Aorta (tissue), 5 donors: ENCODE data around the gene LRSAM1. TPM values are rescaled to one million over a fixed set of nuclear protein-coding genes. Genes with fewer than 3 reads are reported as not detected.

Source experiments
- ATAC-seq: fragments of 200-7000 bp; cut with Tn5 transposase; one replicate; pipeline ENCODE4 v1.9.1; 2022; ENCODE audit warnings: moderate library complexity; ENCODE audit not compliant: low FRiP score
- DNase-seq, 2 donors: peaks; one replicate each; pipeline ENCODE4 v3.0.0-alpha.2; 2020
- H3K27ac ChIP-seq, 2 donors: one replicate each; pipeline ENCODE4 v1.5.1; 2013; ENCODE audit warnings: low read length in 2 of 2, mild to moderate bottlenecking in 2 of 2, moderate library complexity in 2 of 2, control low read depth in 1 of 2, inconsistent platforms in 1 of 2, low read depth in 1 of 2
- H3K27me3 ChIP-seq, 2 donors: one replicate each; pipeline ENCODE4 v1.6.1; 2013; ENCODE audit warnings: control low read depth in 1 of 2, low read length in 1 of 2, mild to moderate bottlenecking in 1 of 2, moderate library complexity in 1 of 2; ENCODE audit not compliant: insufficient read depth in 2 of 2, control insufficient read depth in 1 of 2
- H3K36me3 ChIP-seq, 2 donors: one replicate each; pipeline ENCODE4 v1.6.1; 2013; ENCODE audit warnings: control low read depth in 1 of 2, low read length in 1 of 2, mild to moderate bottlenecking in 1 of 2; ENCODE audit not compliant: insufficient read depth in 2 of 2, control insufficient read depth in 1 of 2
- H3K4me1 ChIP-seq, 2 donors: one replicate each; pipeline ENCODE4 v1.6.1; 2013; ENCODE audit warnings: low read length in 2 of 2, control low read depth in 1 of 2, mild to moderate bottlenecking in 1 of 2, moderate library complexity in 1 of 2; ENCODE audit not compliant: insufficient read depth in 2 of 2, control insufficient read depth in 1 of 2
- H3K4me3 ChIP-seq, 2 donors: one replicate each; pipeline ENCODE4 v1.5.1; 2013; ENCODE audit warnings: low read length in 2 of 2, control low read depth in 1 of 2, mild to moderate bottlenecking in 1 of 2
- H3K9me3 ChIP-seq: one replicate; pipeline ENCODE4 v1.6.1; 2013; ENCODE audit warnings: mild to moderate bottlenecking, low read length; ENCODE audit not compliant: control insufficient read depth
- WGBS, 2 donors: extraction: QIAGEN DNeasy Blood & Tissue Kit; methylation state at CpG; one replicate each; pipeline ENCODE4 v1.1.7; 2013; 5-methylcytosine and 5-hydroxymethylcytosine counted together
- intact Hi-C, 2 donors: fragments of 100-400 bp; cut with DNase I; formaldehyde crosslinking; loops; one replicate each; pipeline versions ENCODE4 v1.14.2 to v1.15.0; 2022
- polyA plus RNA-seq, 2 donors: library from polyadenylated mRNA; stranded (reverse); fragments of 200-250 nt; gene quantifications; one replicate each; pipeline ENCODE4 v1.2.3, GENCODE V29; 2013
- total RNA-seq, 2 donors: library from RNA; stranded (reverse); fragmentation: NEBNext Ultra II Directional; extraction: Animal tissue kit (Norgen Biotek cat#: 25700); gene quantifications; one replicate each; pipeline ENCODE4 v1.2.1, GENCODE V29; 2021
- donor health status: healthy with polysubstance abuse.
- donor health status: Bipolar disorder and iron deficiency.
- donor health status: DM: no; HTN: no; CAD: no.
- donor health status: DM: no; HTN: no; CAD: no.
- donor health status: DM: yes; HTN: yes; CAD: no.

The LRSAM1 gene
- total and polyA plus RNA-seq, 4 donors = 9.3 to 38.8 (median 22.0) TPM

GRCh38 chr9:127508901-127509260 lies 57.6 kb downstream of the LRSAM1 start:
- no peaks in the 10 kb centered on the region for H3K27me3 ChIP-seq
- H3K4me3 ChIP-seq = no peak overlapping the region
- DNase-seq (no peak), ATAC-seq (no peak)
- H3K36me3 ChIP-seq = no peaks in the 10 kb centered on the region
- no peaks in the 10 kb centered on the region for H3K9me3 ChIP-seq
- no peak overlapping the region for H3K27ac ChIP-seq
- intact Hi-C loops = loop anchor here (10.0 kb wide), 3 partner anchors 216 to 416 kb away; partner anchors contain the start of gene TOR2A (in 1 of the 2)
- WGBS, 2 donors = 86 to 89% methylated on average over 18 to 19 of the region's 19 CpGs
- H3K4me1 ChIP-seq = no peaks in the 10 kb centered on the region

- Histone ChIP-seq H3K9me3 (no peaks in the 10 kb centered on the region), H3K27me3 (no peaks in the 10 kb centered on the region), H3K4me3 (no peak overlapping the region), H3K4me1 (no peaks in the 10 kb centered on the region), H3K27ac (peak overlapping the region in 1 of 2 donors; percentile 25), H3K36me3 (no peaks in the 10 kb centered on the region)
- WGBS, 2 donors = 44 to 50% methylated on average over 13 of the region's 13 CpGs
- ATAC-seq = no peak
- intact Hi-C loops = loop anchor here (10.0 kb wide), 3 partner anchors 215 to 415 kb away; partner anchors contain the start of gene TOR2A (in 1 of the 2)
- DNase-seq = no peak
These were observed 58.1 kb downstream of the LRSAM1 start for GRCh38 chr9:127509261-127509954.

- H3K4me3 ChIP-seq = no peak overlapping the region
- WGBS, 2 donors = 39 to 45% methylated on average over 15 of the region's 15 CpGs
- no peaks in the 10 kb centered on the region for H3K36me3 ChIP-seq
- intact Hi-C loops = loop anchor here (10.0 kb wide), 3 partner anchors 215 to 415 kb away; partner anchors contain the start of gene TOR2A (in 1 of the 2)
- peak overlapping the region in 1 of 2 donors; percentile 25 for H3K27ac ChIP-seq
- no peak for ATAC-seq
- H3K9me3 ChIP-seq = no peaks in the 10 kb centered on the region
- H3K27me3 ChIP-seq = no peaks in the 10 kb centered on the region
- no peaks in the 10 kb centered on the region for H3K4me1 ChIP-seq
- no peak for DNase-seq
These were observed 58.6 kb downstream of the LRSAM1 start for GRCh38 chr9:127509955-127510299.

DNA sequence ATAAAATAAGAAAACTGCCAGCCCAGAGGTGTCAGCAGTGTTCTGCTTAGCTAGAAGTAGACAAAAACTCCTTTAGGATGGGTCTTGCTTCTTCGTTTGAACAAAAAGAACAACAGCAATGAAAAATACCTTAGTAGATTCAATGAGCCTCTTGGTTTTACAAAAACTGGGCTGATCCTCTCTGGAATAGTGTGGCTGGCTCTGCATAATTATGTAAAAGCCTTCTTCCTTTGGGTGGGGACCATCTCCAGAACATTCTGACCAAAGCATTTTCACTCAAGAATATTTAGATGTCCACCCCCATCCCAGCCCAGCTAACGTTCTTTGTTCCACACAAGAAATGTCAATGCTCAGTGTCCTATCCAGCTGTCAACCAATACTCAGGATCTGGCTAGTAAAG lies 63.2 kb downstream of the LRSAM1 start:
- Histone ChIP-seq H3K36me3 (peaks cover 0 to 4% of the 10 kb centered on the region in 2 donors), H3K9me3 (no peaks in the 10 kb centered on the region), H3K27me3 (no peaks in the 10 kb centered on the region), H3K27ac (no peak overlapping the region), H3K4me1 (no peaks in the 10 kb centered on the region), H3K4me3 (no peak overlapping the region)
- no peak for DNase-seq
- ATAC-seq = no peak
- intact Hi-C loops = no loop called here
- WGBS, 2 donors = 59 to 62% methylated on average over 2 of the region's 2 CpGs

- no peak for ATAC-seq
- H3K27me3 ChIP-seq = no peaks in the 10 kb centered on the region
- H3K9me3 ChIP-seq = no peaks in the 10 kb centered on the region
- H3K4me1 ChIP-seq = no peaks in the 10 kb centered on the region
- intact Hi-C loops = no loop called here
- no peak overlapping the region for H3K4me3 ChIP-seq
- 87 to 90% methylated on average over 26 of the region's 26 CpGs for WGBS, 2 donors
- H3K36me3 ChIP-seq = peaks cover 0 to 4% of the 10 kb centered on the region in 2 donors
- DNase-seq = peak in 1 of 2 donors; percentile 67
- no peak overlapping the region for H3K27ac ChIP-seq
These were observed 65.7 kb downstream of the LRSAM1 start for GRCh38 chr9:127516835-127517607.

GRCh38 chr9:127517620-127518019 lies 66.3 kb downstream of the LRSAM1 start:
- no peaks in the 10 kb centered on the region for H3K27me3 ChIP-seq
- intact Hi-C loops = no loop called here
- no peaks in the 10 kb centered on the region for H3K4me1 ChIP-seq
- peaks cover 0 to 4% of the 10 kb centered on the region in 2 donors for H3K36me3 ChIP-seq
- WGBS, 2 donors = 94 to 95% methylated on average over 11 of the region's 11 CpGs
- no peaks in the 10 kb centered on the region for H3K9me3 ChIP-seq
- ATAC-seq (no peak), DNase-seq (peak in 1 of 2 donors; percentile 73)
- H3K4me3 ChIP-seq = no peak overlapping the region
- H3K27ac ChIP-seq = no peak overlapping the region

DNA sequence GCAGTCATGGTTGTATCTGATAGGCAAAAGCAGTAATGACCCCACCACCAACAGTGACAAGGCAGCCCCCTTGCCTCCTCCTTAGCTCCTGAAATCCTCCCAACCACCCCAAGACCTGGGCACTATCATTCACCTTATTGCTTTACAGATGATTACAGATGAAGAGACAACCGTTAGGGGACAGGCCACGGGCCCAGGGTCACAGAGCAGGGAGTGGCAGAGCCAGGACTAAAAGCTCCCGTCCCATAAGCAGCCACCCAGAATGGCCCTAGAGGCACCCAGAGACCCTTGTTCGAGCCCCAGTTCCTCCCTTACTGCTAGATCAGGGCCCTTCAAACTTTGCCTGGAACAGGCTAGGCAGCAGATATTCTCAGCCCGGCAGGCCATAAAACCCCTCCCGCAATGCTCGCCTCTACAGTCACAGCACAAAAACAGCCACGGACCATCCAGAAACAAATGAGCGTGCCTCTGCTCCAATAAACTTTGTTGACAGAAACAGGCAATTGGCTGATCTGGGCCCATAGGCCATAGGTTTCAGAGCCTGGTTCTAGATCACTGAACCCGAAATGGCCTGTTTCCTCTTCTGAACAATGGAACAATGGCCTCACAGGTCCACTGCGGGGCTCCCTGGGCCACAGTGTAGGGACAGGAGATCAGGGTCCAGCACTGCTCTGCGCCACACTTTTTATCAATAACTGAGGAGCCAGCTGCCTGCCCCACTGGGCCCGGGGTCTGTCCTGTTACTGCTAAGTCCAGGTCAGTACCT lies 67.0 kb downstream of the LRSAM1 start:
- ATAC-seq (no peak), DNase-seq (peak in 1 of 2 donors; percentile 62)
- 90 to 91% methylated on average over 13 of the region's 13 CpGs for WGBS, 2 donors
- H3K4me3 ChIP-seq = no peak overlapping the region
- H3K27me3 ChIP-seq = no peaks in the 10 kb centered on the region
- no peaks in the 10 kb centered on the region for H3K9me3 ChIP-seq
- no peaks in the 10 kb centered on the region for H3K4me1 ChIP-seq
- H3K27ac ChIP-seq = no peak overlapping the region
- intact Hi-C loops = no loop called here
- peaks cover 0 to 4% of the 10 kb centered on the region in 2 donors for H3K36me3 ChIP-seq

DNA sequence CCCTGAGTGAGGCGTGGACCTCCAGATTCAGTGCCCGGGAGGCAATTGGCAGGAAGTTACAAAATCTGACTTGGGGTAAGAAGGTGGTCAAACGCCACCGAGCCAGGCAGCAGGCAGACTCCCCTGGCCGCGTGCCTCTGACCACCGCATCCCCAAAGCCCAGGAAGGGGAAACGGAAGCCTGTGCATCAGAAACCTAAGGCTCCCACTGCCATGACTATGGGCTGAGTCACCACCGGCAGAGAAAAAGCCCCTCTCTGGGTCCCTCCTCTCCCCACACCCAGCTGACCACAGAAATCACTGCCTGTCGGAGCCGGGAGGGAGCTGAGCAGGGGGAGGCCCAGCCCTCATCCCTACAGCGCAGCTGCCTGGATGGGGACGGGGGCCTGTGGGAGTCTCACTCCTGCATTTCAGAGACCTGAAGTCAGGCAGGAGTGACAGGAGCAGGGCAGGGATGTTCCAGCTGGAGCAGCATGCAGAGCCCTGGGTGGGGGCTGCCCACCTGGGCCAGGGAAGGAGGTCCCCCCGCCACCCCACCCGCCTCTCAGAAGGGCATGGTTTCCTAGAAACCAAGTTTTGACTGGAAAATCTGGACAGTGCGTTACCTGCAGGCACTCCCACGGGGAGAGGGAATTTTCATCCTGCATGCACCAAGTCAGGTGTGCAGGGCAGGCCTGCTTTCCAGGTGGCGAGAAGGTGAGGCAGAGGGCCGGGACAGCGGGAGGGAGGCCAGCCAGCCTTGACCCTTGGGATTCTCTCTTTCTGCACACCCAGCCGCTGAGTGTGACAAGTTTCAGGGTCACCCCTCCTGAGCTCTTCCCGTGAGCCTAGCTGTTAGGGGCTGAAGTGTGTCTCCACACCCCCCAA lies 68.2 kb downstream of the LRSAM1 start:
- Histone ChIP-seq H3K4me1 (no peaks in the 10 kb centered on the region), H3K27ac (peak overlapping the region in 1 of 2 donors; percentile 5), H3K9me3 (no peaks in the 10 kb centered on the region), H3K4me3 (no peak overlapping the region), H3K27me3 (no peaks in the 10 kb centered on the region), H3K36me3 (peaks cover 0 to 6% of the 10 kb centered on the region in 2 donors)
- ATAC-seq (peak; percentile 11), DNase-seq (peak; percentile 80 to 86)
- 69 to 78% methylated on average over 22 of the region's 22 CpGs for WGBS, 2 donors
- intact Hi-C loops = no loop called here
